ENCODE measurements around the gene DNAI1.
"Not testable (repeated sequence)": the region's sequence is repeated elsewhere in the genome, so short reads cannot be mapped to it uniquely, and the experiment has no call there.

The DNAI1 gene

GRCh38 chr9:34451135-34451534 is 7.5 kb upstream of the DNAI1 start:
- DNase-seq = no peak

- DNase-seq = no peak
Observed at GRCh38 chr9:34451545-34451944, 7.1 kb upstream of the DNAI1 start.

GRCh38 chr9:34452568-34452967 is 6.0 kb upstream of the DNAI1 start:
- no peak for DNase-seq

- peak; percentile 51 for DNase-seq
Observed at GRCh38 chr9:34454571-34455065, 4.0 kb upstream of the DNAI1 start.

GRCh38 chr9:34456151-34456550 is 2.5 kb upstream of the DNAI1 start:
- DNase-seq = peak; percentile 31

- no peak for DNase-seq
Observed at GRCh38 chr9:34456746-34457145, 1.9 kb upstream of the DNAI1 start.

- DNase-seq = peak; percentile 26
Observed at GRCh38 chr9:34457266-34458012, 1.2 kb upstream of the DNAI1 start.

GRCh38 chr9:34458959-34459340 is 345 bp downstream of the DNAI1 start:
- no peak for DNase-seq

GRCh38 chr9:34459356-34459755 is 751 bp downstream of the DNAI1 start:
- DNase-seq = no peak

GRCh38 chr9:34459941-34460340 is 1.3 kb downstream of the DNAI1 start:
- DNase-seq = no peak

GRCh38 chr9:34463098-34463900 is 4.7 kb downstream of the DNAI1 start:
- DNase-seq = peak; percentile 62

GRCh38 chr9:34463901-34464232 is 5.3 kb downstream of the DNAI1 start:
- no peak for DNase-seq

- no peak for DNase-seq
Observed at GRCh38 chr9:34464571-34464970, 6.0 kb downstream of the DNAI1 start.

GRCh38 chr9:34465468-34465867 is 6.9 kb downstream of the DNAI1 start:
- DNase-seq = no peak

- DNase-seq = no peak
Observed at GRCh38 chr9:34475097-34475496, 16.5 kb downstream of the DNAI1 start.

GRCh38 chr9:34477541-34477940 is 18.9 kb downstream of the DNAI1 start:
- no peak for DNase-seq

- no peak for DNase-seq
Observed at GRCh38 chr9:34479431-34479866, 20.8 kb downstream of the DNAI1 start.

- DNase-seq = not testable (repeated sequence)
Observed at GRCh38 chr9:34481620-34482019, 23.0 kb downstream of the DNAI1 start.

GRCh38 chr9:34482746-34483145 is 24.1 kb downstream of the DNAI1 start:
- not testable (repeated sequence) for DNase-seq

GRCh38 chr9:34484678-34485077 is 26.1 kb downstream of the DNAI1 start:
- no peak for DNase-seq

GRCh38 chr9:34485822-34486221 is 27.2 kb downstream of the DNAI1 start:
- DNase-seq = no peak

- DNase-seq = no peak
Observed at GRCh38 chr9:34486572-34486971, 28.0 kb downstream of the DNAI1 start.

GRCh38 chr9:34490360-34490759 is 31.8 kb downstream of the DNAI1 start:
- DNase-seq = no peak

- DNase-seq = no peak
Observed at GRCh38 chr9:34490760-34491159, 32.2 kb downstream of the DNAI1 start.

Data from hematopoietic multipotent progenitor cell treated with erythropoietin and hydrocortisone succinate and interleukin-3 and kit ligand, for 6 days (in vitro differentiated cells).